Osteoblast (primary cell): ENCODE measurements around the gene NOXO1. TPM values are rescaled to one million over a fixed set of nuclear protein-coding genes. Genes with fewer than 3 reads are reported as not detected.

ENCODE experiments used
- DNase-seq: peaks from one replicate; pipeline ENCODE4 v3.0.0; 2011; ENCODE audit warnings: low spot score, mixed read lengths; ENCODE audit not compliant: insufficient read length; ENCODE audit errors: missing footprints
- H2AFZ ChIP-seq: 2 replicates; pipeline ENCODE4 v1.6.0; 2011; ENCODE audit warnings: mild to moderate bottlenecking, low read length
- H3K27ac ChIP-seq: 2 replicates; pipeline ENCODE4 v1.5.1; 2011; ENCODE audit warnings: mild to moderate bottlenecking, low read depth, low read length, moderate library complexity
- H3K27me3 ChIP-seq: 2 replicates; pipeline ENCODE4 v1.6.0; 2012; ENCODE audit warnings: mild to moderate bottlenecking, control low read depth, inconsistent platforms, low read length, moderate library complexity; ENCODE audit not compliant: insufficient read depth
- H3K36me3 ChIP-seq: 2 replicates; pipeline ENCODE4 v1.5.1; 2011; ENCODE audit warnings: mild to moderate bottlenecking, low read length, control low read depth, moderate library complexity; ENCODE audit not compliant: insufficient read depth
- H3K4me1 ChIP-seq: 2 replicates; pipeline ENCODE4 v1.5.1; 2011; ENCODE audit warnings: mild to moderate bottlenecking, low read length, control low read depth, moderate library complexity; ENCODE audit not compliant: insufficient read depth
- H3K4me2 ChIP-seq: 2 replicates; pipeline ENCODE4 v1.6.0; 2011; ENCODE audit warnings: mild to moderate bottlenecking, low read length; ENCODE audit not compliant: insufficient read depth
- H3K4me3 ChIP-seq: fragments of 200-600 bp; sonication (generic); 3 replicates; pipeline ENCODE4 v1.5.1; 2012; ENCODE audit warnings: mild to moderate bottlenecking, low read length, inconsistent platforms; ENCODE audit not compliant: insufficient read depth
- H3K79me2 ChIP-seq: 2 replicates; pipeline ENCODE4 v1.6.0; 2012; ENCODE audit warnings: mild to moderate bottlenecking, low read length, control low read depth, inconsistent platforms; ENCODE audit not compliant: insufficient read depth
- H3K9me3 ChIP-seq: 2 replicates; pipeline ENCODE4 v1.5.1; 2011; ENCODE audit warnings: low read depth, low read length, control low read depth
- H4K20me1 ChIP-seq: 2 replicates; pipeline ENCODE4 v1.6.0; 2012; ENCODE audit warnings: mild to moderate bottlenecking, low read length, control low read depth; ENCODE audit not compliant: insufficient read depth
- total RNA-seq: library from RNA; depleted of rRNA; stranded (reverse); fragments of >200 nt; gene quantifications from 2 replicates; pipeline ENCODE4 v1.2.3, GENCODE V29; 2012
- TF ChIP-seq, protein P1 (sequence below): IDR thresholded peaks from 2 replicates; pipeline ENCODE4 v1.5.1; 2011; ENCODE audit warnings: mild to moderate bottlenecking, low read depth, low read length, moderate library complexity; ENCODE audit errors: extremely low read depth

NOXO1 gene
- total RNA-seq, 1 donor: under 0.01 TPM

DNA sequence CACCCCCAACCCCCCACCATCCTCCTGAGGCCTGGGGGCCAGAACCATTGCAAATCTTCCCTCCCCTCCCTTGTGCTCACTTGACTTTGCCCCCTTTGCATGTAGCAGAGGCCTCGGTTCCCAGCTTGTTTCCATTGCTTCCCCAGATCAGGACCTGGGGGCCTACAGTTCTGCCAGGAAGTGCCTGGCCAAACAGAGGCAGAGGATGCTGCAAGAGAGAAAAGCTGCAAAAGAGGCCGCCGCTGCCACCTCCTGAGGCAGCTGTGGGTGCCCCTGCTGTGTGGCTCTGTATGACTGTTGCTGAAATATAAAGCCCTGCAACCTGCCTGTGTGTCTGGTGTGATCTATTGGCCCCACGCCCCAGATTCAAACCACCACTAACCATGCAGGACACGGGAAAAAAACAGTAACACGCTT lies 19.6 kb downstream of the NOXO1 start:
- peaks cover 27% of the 10 kb centered on the region for H3K4me1 ChIP-seq
- TF ChIP-seq, protein P1, sequence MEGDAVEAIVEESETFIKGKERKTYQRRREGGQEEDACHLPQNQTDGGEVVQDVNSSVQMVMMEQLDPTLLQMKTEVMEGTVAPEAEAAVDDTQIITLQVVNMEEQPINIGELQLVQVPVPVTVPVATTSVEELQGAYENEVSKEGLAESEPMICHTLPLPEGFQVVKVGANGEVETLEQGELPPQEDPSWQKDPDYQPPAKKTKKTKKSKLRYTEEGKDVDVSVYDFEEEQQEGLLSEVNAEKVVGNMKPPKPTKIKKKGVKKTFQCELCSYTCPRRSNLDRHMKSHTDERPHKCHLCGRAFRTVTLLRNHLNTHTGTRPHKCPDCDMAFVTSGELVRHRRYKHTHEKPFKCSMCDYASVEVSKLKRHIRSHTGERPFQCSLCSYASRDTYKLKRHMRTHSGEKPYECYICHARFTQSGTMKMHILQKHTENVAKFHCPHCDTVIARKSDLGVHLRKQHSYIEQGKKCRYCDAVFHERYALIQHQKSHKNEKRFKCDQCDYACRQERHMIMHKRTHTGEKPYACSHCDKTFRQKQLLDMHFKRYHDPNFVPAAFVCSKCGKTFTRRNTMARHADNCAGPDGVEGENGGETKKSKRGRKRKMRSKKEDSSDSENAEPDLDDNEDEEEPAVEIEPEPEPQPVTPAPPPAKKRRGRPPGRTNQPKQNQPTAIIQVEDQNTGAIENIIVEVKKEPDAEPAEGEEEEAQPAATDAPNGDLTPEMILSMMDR: no peak
- H3K27me3 ChIP-seq: no peaks in the 10 kb centered on the region
- peaks cover 38% of the 10 kb centered on the region for H4K20me1 ChIP-seq
- H3K4me3 ChIP-seq: no peak overlapping the region
- DNase-seq: peak; percentile 23
- H3K27ac ChIP-seq: no peak overlapping the region
- H3K36me3 ChIP-seq: peaks cover 28% of the 10 kb centered on the region
- no peaks in the 10 kb centered on the region for H3K9me3 ChIP-seq
- H3K79me2 ChIP-seq: peaks cover 60% of the 10 kb centered on the region
- no peak overlapping the region for H2AFZ ChIP-seq
- H3K4me2 ChIP-seq: no peak overlapping the region

DNA sequence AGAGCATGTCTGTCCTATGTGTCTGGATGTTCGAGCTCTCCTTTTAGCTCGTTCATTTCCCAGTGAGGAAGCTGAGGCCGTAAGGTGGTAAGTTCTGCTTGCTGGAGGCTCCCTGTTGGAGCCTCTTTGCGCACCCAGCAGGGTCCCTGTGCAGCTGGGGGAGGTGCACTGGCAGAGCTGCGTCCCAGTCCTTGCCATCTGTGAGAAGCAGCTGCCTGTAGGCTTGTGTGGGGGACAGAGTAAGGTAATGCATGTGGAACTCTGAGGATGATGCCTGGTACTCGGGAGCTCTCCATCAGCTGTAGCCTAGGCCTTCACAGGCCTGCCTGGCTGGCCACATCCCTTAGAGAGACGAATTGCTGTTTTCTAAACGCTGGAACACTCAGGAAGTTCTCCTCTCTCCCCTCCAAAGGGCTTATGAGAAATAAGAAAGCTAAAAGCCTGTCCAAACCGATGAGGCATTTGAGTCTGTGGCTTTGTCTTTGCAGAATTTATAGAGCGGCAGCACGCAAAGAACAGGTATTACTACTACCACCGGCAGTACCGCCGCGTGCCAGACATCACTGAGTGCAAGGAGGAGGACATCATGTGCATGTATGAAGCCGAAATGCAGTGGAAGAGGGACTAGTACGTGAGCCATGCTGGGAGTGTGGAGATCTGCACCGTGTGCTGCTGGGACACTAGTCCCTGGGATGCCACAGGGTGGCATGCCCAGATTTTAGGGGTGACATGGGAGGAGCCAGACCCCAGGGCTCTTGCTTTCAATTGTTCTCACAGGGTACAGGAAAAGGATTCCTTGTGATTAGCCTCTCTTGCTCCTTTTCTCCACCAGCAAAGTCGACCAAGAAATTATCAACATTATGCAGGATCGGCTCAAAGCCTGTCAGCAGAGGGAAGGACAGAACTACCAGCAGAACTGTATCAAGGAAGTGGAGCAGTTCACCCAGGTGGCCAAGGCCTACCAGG lies 20.3 kb downstream of the NOXO1 start:
- no peaks in the 10 kb centered on the region for H3K27me3 ChIP-seq
- TF ChIP-seq, protein P1: no peak
- no peak overlapping the region for H2AFZ ChIP-seq
- H3K79me2 ChIP-seq: peaks cover 54% of the 10 kb centered on the region
- peaks cover 38% of the 10 kb centered on the region for H4K20me1 ChIP-seq
- peak overlapping the region; percentile 93 for H3K4me3 ChIP-seq
- H3K4me2 ChIP-seq: peak overlapping the region; percentile 80
- H3K27ac ChIP-seq: no peak overlapping the region
- H3K36me3 ChIP-seq: peaks cover 28% of the 10 kb centered on the region
- H3K4me1 ChIP-seq: peaks cover 26% of the 10 kb centered on the region
- no peaks in the 10 kb centered on the region for H3K9me3 ChIP-seq
- peak; percentile 75 for DNase-seq

DNA sequence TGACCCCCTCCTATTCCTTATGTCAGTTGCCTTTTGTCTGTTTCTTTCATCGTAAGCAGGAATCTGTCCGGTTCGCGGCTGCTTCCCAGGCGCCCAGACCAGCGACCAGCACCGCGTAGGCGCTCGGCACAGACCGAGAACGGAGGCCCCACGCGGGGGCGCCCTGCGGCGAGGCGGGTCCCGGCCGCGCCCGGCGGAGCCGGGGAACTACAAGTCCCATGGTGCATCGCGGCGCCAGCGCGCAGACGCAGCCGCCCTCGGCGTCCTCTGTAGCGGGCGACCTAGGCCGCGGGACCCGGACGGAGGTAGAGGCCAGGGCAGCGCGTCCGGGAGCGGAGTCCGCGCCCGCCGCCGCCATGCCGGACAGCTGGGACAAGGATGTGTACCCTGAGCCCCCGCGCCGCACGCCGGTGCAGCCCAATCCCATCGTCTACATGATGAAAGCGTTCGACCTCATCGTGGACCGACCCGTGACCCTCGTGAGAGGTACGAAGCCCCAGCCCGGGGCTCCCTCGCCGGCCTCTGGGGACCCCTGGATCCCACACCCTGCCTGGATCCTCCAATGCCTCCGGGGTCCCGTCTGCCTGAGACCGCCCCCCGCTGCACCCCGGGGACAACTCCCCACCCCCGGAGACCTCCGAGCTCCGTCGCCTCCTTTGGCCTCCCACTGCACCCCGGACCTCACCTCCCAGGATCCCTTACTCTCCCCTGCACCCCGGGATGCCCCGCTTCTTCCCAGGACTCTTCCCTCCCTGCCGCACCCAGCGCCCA lies 21.8 kb downstream of the NOXO1 start, which contains the start of gene NDUFB10:
Gene NDUFB10 (plus strand): TSS at position 270 of the 771 bp plus-strand sequence. CDS start 87 bp downstream, at position 357.
- DNase-seq: peak; percentile 99
- H3K4me1 ChIP-seq: peaks cover 19% of the 10 kb centered on the region
- peak within 1 kb of the TSS; percentile 88 for H2AFZ ChIP-seq
- TF ChIP-seq, protein P1: peak; percentile 56
- H3K79me2 ChIP-seq: peaks cover 42% of the 10 kb centered on the region
- H4K20me1 ChIP-seq: peaks cover 38% of the 10 kb centered on the region
- peaks cover 28% of the 10 kb centered on the region for H3K36me3 ChIP-seq
- H3K9me3 ChIP-seq: no peaks in the 10 kb centered on the region
- peak within 1 kb of the TSS; percentile 80 for H3K4me2 ChIP-seq
- H3K27ac ChIP-seq: peak within 1 kb of the TSS; percentile 72
- H3K4me3 ChIP-seq: peak within 1 kb of the TSS; percentile 93
- H3K27me3 ChIP-seq: no peaks in the 10 kb centered on the region
